Measurements from ENCODE around the gene ZBTB20. TPM values are rescaled to one million over a fixed set of nuclear protein-coding genes. Genes with fewer than 3 reads are reported as not detected.

The ZBTB20 gene
- total RNA-seq, 1 experiment from 2014 or later: 10.7 TPM

DNA sequence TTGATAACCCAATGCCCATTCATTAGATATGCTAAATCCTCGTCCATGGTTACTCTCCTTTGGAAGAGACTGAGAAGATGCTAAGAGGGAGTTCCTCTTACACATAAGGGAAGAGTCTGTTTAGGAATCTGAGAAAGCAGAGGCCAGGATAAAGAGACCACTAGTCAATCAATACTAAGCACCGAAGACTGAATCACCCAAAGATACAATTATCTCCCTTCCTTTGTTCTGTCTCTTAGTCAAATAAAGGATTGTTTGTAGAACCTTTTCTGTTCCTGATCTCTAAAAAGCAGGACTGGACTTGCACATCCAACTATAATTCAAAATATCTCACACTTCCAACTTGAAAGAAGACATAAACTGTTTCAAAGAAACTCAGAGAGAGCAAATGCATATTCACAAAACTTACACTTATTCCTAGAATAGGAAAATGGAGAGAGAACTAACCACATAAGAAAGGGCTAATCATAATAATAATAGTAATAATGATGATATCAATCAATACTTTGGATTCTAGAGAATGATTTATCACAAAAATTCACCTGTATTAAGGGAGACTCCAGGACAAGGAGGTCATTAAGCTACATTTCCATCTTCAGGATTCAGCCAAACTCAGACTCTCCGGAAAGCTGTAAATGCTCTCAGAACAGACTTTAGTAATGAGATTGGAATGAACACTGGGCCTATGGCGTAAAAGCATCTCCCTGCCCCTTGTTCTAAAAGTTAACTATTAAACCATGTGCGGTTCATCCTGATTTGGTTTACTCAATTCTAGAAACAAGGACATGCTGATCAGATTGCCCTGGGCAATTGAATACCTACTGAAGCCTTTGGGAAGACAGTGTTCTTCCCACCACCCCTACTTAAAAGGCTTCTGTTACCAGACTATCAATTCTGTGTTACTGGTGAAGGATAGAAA, 401.5 kb downstream of the ZBTB20 start:
- intact Hi-C loops (cut with micrococcal nuclease): no loop called here
- no TSS peak for BruUV-seq (replicated peaks)
- peak overlapping the region; percentile 3 for H3K4me3 Mint-ChIP-seq (ENCODE audit: unreplicated experiment)
- H3K4me1 Mint-ChIP-seq (ENCODE audit: insufficient read depth, unreplicated experiment): peaks cover 25% of the 10 kb centered on the region
- ChIA-PET CTCF (interaction anchor here (0.6 kb wide), 1 partner anchor 41 kb away, joined by 3 read pairs; no protein-coding TSS in a partner anchor), POLR2A (no interaction called here)
- H3K27ac Mint-ChIP-seq (ENCODE audit: low read depth, unreplicated experiment): peak overlapping the region; percentile 32
- no peaks in the 10 kb centered on the region for H3K27me3 Mint-ChIP-seq (ENCODE audit: insufficient read depth, unreplicated experiment)
- peak; percentile 25 for DNase-seq (ENCODE audit: unreplicated experiment)
- H3K36me3 Mint-ChIP-seq (ENCODE audit: insufficient read depth, unreplicated experiment): no peaks in the 10 kb centered on the region
- TF ChIP-seq, protein P1, sequence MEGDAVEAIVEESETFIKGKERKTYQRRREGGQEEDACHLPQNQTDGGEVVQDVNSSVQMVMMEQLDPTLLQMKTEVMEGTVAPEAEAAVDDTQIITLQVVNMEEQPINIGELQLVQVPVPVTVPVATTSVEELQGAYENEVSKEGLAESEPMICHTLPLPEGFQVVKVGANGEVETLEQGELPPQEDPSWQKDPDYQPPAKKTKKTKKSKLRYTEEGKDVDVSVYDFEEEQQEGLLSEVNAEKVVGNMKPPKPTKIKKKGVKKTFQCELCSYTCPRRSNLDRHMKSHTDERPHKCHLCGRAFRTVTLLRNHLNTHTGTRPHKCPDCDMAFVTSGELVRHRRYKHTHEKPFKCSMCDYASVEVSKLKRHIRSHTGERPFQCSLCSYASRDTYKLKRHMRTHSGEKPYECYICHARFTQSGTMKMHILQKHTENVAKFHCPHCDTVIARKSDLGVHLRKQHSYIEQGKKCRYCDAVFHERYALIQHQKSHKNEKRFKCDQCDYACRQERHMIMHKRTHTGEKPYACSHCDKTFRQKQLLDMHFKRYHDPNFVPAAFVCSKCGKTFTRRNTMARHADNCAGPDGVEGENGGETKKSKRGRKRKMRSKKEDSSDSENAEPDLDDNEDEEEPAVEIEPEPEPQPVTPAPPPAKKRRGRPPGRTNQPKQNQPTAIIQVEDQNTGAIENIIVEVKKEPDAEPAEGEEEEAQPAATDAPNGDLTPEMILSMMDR (IDR thresholded peaks at IDR 0.05; ENCODE audit: unreplicated experiment): no peak
- H3K9me3 Mint-ChIP-seq (ENCODE audit: unreplicated experiment): no peaks in the 10 kb centered on the region

DNA sequence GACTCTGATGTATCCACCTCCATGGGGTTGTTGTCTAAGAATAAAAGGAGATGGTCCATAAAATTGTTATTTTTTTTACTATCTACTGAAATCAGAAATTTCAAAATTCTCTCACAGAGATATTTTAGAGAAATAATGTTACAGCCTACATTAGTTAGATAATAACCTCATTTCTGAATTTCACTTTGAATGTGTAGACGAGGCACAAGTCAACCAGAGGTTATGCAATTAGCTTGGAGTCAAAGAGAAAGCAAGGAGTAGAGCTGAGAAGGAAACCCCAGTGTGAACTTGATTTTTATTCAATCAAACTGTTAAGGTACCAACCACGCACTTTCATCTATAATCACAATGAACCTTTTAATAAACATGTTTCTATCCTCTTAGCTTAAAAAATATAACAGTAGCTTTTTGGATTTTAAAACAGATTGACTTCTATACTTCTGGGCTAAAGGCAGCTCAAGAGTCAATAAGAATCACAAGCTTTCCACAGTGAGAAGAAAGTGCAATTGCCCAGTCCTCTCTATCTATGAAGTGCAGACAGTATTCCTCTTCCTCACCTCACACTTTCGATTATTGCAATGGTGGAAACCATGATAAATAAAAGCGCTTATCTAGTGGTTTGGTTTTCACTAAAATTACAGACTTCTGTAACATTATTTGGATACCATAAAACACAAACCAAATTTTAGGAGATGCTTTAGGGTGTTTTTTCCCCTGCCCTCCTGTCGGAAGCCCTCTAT, 403.2 kb downstream of the ZBTB20 start:
- intact Hi-C loops (cut with micrococcal nuclease): no loop called here

DNA sequence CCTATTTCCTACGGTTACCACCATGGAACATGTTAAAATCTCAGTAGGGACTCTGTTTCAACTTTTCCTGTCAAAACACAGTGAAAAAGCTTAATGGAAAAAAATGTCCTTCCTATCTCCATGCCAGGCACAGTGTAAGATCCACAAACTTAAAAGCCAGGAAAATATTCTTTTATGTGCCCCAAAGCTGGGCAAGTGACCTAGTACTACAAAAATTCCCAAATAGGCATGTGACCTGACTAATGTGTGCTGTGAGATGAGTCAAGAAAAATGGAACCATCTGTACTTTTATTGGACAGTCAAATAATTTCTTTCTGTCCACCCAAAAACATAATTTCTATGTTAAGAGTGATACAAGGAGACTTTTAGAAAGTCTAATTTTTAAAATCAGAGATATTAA, 406.0 kb downstream of the ZBTB20 start:
- Mint-ChIP-seq H3K27me3 (ENCODE audit: insufficient read depth, unreplicated experiment) (no peaks in the 10 kb centered on the region), H3K4me1 (ENCODE audit: insufficient read depth, unreplicated experiment) (peaks cover 15% of the 10 kb centered on the region), H3K27ac (ENCODE audit: low read depth, unreplicated experiment) (no peak overlapping the region), H3K4me3 (ENCODE audit: unreplicated experiment) (no peak overlapping the region), H3K9me3 (ENCODE audit: unreplicated experiment) (no peaks in the 10 kb centered on the region), H3K36me3 (ENCODE audit: insufficient read depth, unreplicated experiment) (no peaks in the 10 kb centered on the region)
- no TSS peak for BruUV-seq (replicated peaks)
- no peak for DNase-seq (ENCODE audit: unreplicated experiment)
- CTCF ChIA-PET: no interaction called here
- POLR2A ChIA-PET: no interaction called here
- TF ChIP-seq, protein P1 (IDR thresholded peaks at IDR 0.05; ENCODE audit: unreplicated experiment): no peak
- intact Hi-C loops (cut with micrococcal nuclease): no loop called here

More for the DNA sequence above, 403.2 kb downstream of the ZBTB20 start:
- no peaks in the 10 kb centered on the region for H3K36me3 Mint-ChIP-seq (ENCODE audit: insufficient read depth, unreplicated experiment)
- TF ChIP-seq, protein P1 (IDR thresholded peaks at IDR 0.05; ENCODE audit: unreplicated experiment): no peak
- H3K4me1 Mint-ChIP-seq (ENCODE audit: insufficient read depth, unreplicated experiment): peaks cover 25% of the 10 kb centered on the region
- H3K4me3 Mint-ChIP-seq (ENCODE audit: unreplicated experiment): no peak overlapping the region
- CTCF ChIA-PET: interaction anchor here (0.6 to 0.9 kb wide), 2 partner anchors 10 to 347 kb away, joined by 3 to 4 read pairs; no protein-coding TSS in a partner anchor
- BruUV-seq (replicated peaks): no TSS peak
- DNase-seq (ENCODE audit: unreplicated experiment): no peak
- H3K9me3 Mint-ChIP-seq (ENCODE audit: unreplicated experiment): no peaks in the 10 kb centered on the region
- no peaks in the 10 kb centered on the region for H3K27me3 Mint-ChIP-seq (ENCODE audit: insufficient read depth, unreplicated experiment)
- H3K27ac Mint-ChIP-seq (ENCODE audit: low read depth, unreplicated experiment): no peak overlapping the region
- POLR2A ChIA-PET: no interaction called here

DNA sequence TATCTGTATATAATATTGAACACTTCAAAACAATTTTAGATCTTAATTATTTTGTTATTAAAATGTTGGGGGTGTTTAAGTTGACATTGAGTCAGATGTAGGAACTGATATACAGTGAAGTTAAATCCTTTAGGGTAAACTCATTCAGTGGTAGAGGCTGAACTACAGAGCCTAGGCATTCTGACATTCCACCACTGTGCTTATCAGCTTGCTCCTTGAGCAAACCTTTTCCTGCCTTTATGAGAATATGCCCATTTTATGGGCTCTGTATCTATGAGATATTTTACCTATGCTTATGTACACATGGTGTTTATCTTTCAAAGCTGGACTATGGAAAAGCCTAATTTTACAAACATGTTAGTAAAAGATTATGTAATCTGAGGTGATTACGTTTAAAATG, 407.5 kb downstream of the ZBTB20 start:
- no peaks in the 10 kb centered on the region for H3K9me3 Mint-ChIP-seq (ENCODE audit: unreplicated experiment)
- H3K27ac Mint-ChIP-seq (ENCODE audit: low read depth, unreplicated experiment): no peak overlapping the region
- ChIA-PET CTCF (interaction anchor here (1.0 kb wide), 1 partner anchor 9 kb away, joined by 3 read pairs; no protein-coding TSS in a partner anchor), POLR2A (interaction anchor here (0.6 kb wide), 1 partner anchor 37 kb away, joined by 3 read pairs; no protein-coding TSS in a partner anchor)
- no peak for DNase-seq (ENCODE audit: unreplicated experiment)
- H3K4me3 Mint-ChIP-seq (ENCODE audit: unreplicated experiment): no peak overlapping the region
- no peaks in the 10 kb centered on the region for H3K27me3 Mint-ChIP-seq (ENCODE audit: insufficient read depth, unreplicated experiment)
- no TSS peak for BruUV-seq (replicated peaks)
- intact Hi-C loops (cut with micrococcal nuclease): no loop called here
- H3K4me1 Mint-ChIP-seq (ENCODE audit: insufficient read depth, unreplicated experiment): peaks cover under 1% of the 10 kb centered on the region
- H3K36me3 Mint-ChIP-seq (ENCODE audit: insufficient read depth, unreplicated experiment): no peaks in the 10 kb centered on the region
- TF ChIP-seq, protein P1 (IDR thresholded peaks at IDR 0.05; ENCODE audit: unreplicated experiment): no peak

Measured in MCF 10A (cell line).